Activated T-cell treated with anti-CD3 and anti-CD28 coated beads, Interleukin-2, amount 50 U/mL, for 72 hours (primary cell): ENCODE data around the gene RTKN2. TPM values are rescaled to one million over a fixed set of nuclear protein-coding genes. Genes with fewer than 3 reads are reported as not detected.
"Not testable (repeated sequence)": the region's sequence is repeated elsewhere in the genome, so short reads cannot be mapped to it uniquely, and the experiment has no call there.

Experiments
- ATAC-seq, 2 donors: fragments of 150-1000 bp; cut with Tn5 transposase; replicated peaks in 1 of 2; 2 replicates each; pipeline ENCODE4 v1.10.0; 2021; ENCODE audit warnings: moderate library complexity in 2 of 2, mild to moderate bottlenecking in 1 of 2
- DNase-seq, 2 donors: peaks; one replicate each; pipeline ENCODE4 v3.0.0; 2021 to 2022; ENCODE audit warnings: mixed read lengths in 1 of 2
- H3K27ac Mint-ChIP-seq: one replicate; pipeline ENCODE4 v1.8.0; 2022; ENCODE audit warnings: mild to moderate bottlenecking, moderate library complexity, mixed read lengths
- H3K27me3 Mint-ChIP-seq: one replicate; pipeline ENCODE4 v1.8.0; 2022; ENCODE audit warnings: low read depth, mixed read lengths
- H3K36me3 Mint-ChIP-seq, 2 donors: one replicate each; pipeline ENCODE4 v1.8.0; 2022; ENCODE audit warnings: mixed read lengths in 2 of 2, mild to moderate bottlenecking in 1 of 2; ENCODE audit not compliant: insufficient read depth in 2 of 2
- H3K4me1 Mint-ChIP-seq: one replicate; pipeline ENCODE4 v1.8.0; 2022; ENCODE audit warnings: low read depth, mixed read lengths
- H3K4me3 Mint-ChIP-seq, 2 donors: one replicate each; pipeline ENCODE4 v1.8.0; 2022; ENCODE audit warnings: mild to moderate bottlenecking in 2 of 2, mixed read lengths in 2 of 2, moderate library complexity in 2 of 2
- H3K9me3 Mint-ChIP-seq, 2 donors: one replicate each; pipeline ENCODE4 v1.8.0; 2022; ENCODE audit warnings: mixed read lengths in 2 of 2
- total RNA-seq, 2 donors: library from RNA; stranded (reverse); gene quantifications; one replicate each; pipeline ENCODE4 v1.2.3, GENCODE V29; 2022

Gene RTKN2
- total RNA-seq, 2 donors from 2014 or later, result 9.8 to 18.7 TPM

DNA sequence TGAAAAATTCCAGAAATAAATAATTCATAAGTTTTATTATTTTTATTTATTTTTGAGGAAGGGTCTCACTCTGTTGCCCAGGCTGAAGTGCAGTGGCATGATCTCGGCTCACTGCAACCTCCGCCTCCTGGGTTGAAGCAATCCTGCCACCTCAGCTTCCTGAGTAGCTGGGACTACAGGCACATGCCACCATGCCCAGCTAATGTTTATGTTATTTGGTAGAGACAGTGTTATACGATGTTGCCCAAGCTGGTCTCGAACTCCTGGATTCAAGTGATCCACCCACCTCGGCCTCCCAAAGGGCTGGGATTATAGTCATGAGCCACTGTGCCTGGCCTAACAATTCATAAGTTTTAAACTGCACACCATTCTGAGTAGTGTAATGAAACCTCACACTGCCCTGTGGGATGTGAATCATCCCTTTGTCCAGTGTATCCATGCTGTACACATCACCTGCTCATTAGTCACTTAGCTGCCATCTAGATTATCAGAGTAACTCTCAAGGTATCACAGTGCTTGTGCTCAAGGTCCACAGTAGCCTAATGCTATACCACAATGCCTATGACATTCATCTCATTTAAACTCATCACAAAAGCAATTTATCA lies 17.9 kb downstream of the RTKN2 start:
- Mint-ChIP-seq H3K4me1 (peaks cover 57% of the 10 kb centered on the region), H3K36me3 (peaks cover 0 to 8% of the 10 kb centered on the region in 2 donors), H3K9me3 (no peaks in the 10 kb centered on the region), H3K27ac (no peak overlapping the region), H3K4me3 (no peak overlapping the region), H3K27me3 (no peaks in the 10 kb centered on the region)
- ATAC-seq (peak; percentile 26 to 36), DNase-seq (no peak)

DNA sequence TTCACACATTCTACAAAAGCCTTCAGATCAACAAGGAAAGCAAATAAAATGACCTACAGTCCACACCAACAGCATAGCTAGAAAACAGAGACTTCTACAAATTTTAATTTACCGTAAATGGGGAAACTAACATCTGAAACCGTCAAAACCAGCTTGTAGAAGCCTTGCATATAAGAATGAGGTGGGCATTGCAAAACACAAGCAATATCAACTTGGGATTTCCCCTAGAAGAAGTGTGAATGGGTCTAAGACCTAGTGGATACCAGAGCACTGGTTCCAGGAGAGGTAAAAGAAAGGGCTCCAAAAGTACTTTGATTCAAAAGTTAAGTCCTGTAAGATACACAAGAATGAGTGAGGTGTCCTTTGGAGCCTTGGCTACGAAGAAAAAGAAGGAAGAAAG lies 18.7 kb downstream of the RTKN2 start:
- Mint-ChIP-seq H3K36me3 (peaks cover 0 to 8% of the 10 kb centered on the region in 2 donors), H3K4me3 (no peak overlapping the region), H3K9me3 (no peaks in the 10 kb centered on the region), H3K27ac (no peak overlapping the region), H3K4me1 (peaks cover 65% of the 10 kb centered on the region), H3K27me3 (no peaks in the 10 kb centered on the region)
- DNase-seq (no peak), ATAC-seq (no peak)

- Mint-ChIP-seq H3K27me3 (no peaks in the 10 kb centered on the region), H3K27ac (no peak overlapping the region), H3K4me1 (peaks cover 67% of the 10 kb centered on the region), H3K4me3 (no peak overlapping the region), H3K36me3 (peaks cover 1 to 2% of the 10 kb centered on the region in 2 donors), H3K9me3 (no peaks in the 10 kb centered on the region)
- ATAC-seq (no peak), DNase-seq (no peak)
These were observed 20.2 kb downstream of the RTKN2 start for GRCh38 chr10:62248465-62248864.

DNA sequence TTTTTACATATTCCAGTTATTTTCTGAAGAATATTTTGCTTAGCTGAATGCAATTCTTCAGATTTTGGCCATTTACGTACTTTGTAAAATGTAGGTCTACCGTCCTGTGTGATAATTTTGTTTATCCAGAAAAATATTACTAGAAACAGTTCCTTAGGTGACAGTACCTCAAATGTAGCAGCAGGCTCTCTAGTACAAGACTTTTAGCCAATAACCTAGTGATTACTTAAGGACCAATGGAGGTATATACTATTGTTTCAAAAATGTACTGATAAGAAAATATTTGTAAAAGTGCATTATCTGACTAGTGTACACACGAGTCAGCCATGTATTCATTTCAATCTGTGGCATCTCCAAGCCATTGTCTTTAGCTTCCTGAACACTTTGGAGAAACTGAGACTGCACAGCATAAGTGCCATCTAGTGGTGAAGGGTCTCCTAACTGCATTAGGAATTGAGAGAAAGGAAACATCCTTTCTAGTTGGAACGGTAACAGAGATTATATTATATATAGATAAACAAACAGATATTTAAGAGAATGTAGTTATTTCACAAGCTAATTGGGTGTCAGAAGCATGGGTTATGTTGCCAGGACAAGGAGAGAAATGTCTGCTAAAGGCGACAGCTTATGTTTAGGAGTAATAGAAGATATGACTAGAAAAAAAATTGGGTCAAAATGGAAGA lies 23.7 kb downstream of the RTKN2 start:
- Mint-ChIP-seq H3K36me3 (peaks cover 5 to 6% of the 10 kb centered on the region in 2 donors), H3K4me1 (peaks cover 57% of the 10 kb centered on the region), H3K27me3 (no peaks in the 10 kb centered on the region), H3K27ac (peak overlapping the region; percentile 21), H3K9me3 (no peaks in the 10 kb centered on the region), H3K4me3 (peak overlapping the region; percentile 25 to 28)
- DNase-seq (peak; percentile 51 to 55), ATAC-seq (peak; percentile 75 to 81)

DNA sequence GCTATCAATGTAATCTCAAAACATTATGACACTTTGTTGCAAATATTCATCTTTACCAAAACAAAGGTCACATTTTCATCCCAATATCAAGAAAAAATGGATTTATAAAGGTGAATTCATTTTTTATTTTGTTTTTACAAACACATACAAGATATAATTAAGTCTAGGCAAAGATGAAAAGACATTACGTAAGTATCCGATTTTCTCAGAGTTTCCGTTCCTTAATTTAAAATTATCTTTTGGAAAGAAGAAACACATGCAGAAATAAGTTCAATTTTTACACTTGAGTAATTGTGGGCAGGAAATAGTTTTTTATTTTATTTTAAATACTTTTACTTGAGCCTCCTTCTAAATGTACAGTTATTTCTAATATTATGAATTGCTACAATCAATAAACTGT lies 24.6 kb downstream of the RTKN2 start:
- H3K27ac Mint-ChIP-seq, result peak overlapping the region; percentile 91
- H3K4me1 Mint-ChIP-seq, result peaks cover 53% of the 10 kb centered on the region
- H3K36me3 Mint-ChIP-seq, result peaks cover 5 to 6% of the 10 kb centered on the region in 2 donors
- DNase-seq (no peak), ATAC-seq (no peak)
- H3K27me3 Mint-ChIP-seq, result no peaks in the 10 kb centered on the region
- H3K9me3 Mint-ChIP-seq, result no peaks in the 10 kb centered on the region
- H3K4me3 Mint-ChIP-seq, result peak overlapping the region; percentile 74 to 77

GRCh38 chr10:62243647-62243997 lies 25.0 kb downstream of the RTKN2 start:
- H3K4me1 Mint-ChIP-seq, result peaks cover 48% of the 10 kb centered on the region

DNA sequence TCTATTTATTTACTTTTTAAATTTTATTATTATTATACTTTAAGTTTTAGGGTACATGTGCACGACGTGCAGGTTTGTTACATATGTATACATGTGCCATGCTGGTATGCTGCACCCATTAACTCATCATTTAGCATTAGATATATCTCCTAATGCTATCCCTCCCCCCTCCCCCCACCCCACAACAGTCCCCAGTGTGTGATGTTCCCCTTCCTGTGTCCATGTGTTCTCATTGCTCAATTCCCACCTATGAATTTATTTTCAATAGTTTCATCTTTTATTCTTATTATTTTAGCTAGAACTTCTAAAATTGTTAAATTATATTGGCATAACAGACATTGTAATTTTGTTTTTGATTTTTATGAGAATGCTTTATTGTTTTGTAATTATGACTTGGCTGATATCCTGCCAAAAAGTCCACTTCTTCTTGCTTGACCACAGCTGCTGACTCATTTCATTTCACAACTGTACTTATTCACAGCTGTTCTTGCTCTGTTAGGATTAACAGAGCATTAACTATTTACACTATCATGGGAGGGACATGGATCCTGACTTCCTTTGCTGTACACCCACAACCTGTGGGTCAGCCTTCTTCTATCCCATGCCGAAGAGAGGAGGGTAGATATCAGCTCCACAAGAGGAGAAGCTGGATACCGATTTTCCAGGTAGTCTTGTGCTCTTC lies 25.5 kb downstream of the RTKN2 start:
- Mint-ChIP-seq H3K27ac (peak overlapping the region; percentile 91), H3K4me3 (peak overlapping the region; percentile 74 to 77), H3K4me1 (peaks cover 48% of the 10 kb centered on the region)
- H3K36me3 Mint-ChIP-seq, H3K9me3 Mint-ChIP-seq, H3K27me3 Mint-ChIP-seq: not testable (repeated sequence)
- peak in 1 of 2 donors; percentile 21 for DNase-seq
- ATAC-seq, result peak; percentile 58 to 62

More at GRCh38 chr10:62243647-62243997, 25.0 kb downstream of the RTKN2 start:
- ATAC-seq, result peak; percentile 71 to 75
- H3K36me3 Mint-ChIP-seq, result peaks cover 5 to 6% of the 10 kb centered on the region in 2 donors
- peak overlapping the region; percentile 91 for H3K27ac Mint-ChIP-seq
- DNase-seq, result no peak
- H3K4me3 Mint-ChIP-seq, result peak overlapping the region; percentile 74 to 77
- no peaks in the 10 kb centered on the region for H3K9me3 Mint-ChIP-seq
- H3K27me3 Mint-ChIP-seq, result no peaks in the 10 kb centered on the region

DNA sequence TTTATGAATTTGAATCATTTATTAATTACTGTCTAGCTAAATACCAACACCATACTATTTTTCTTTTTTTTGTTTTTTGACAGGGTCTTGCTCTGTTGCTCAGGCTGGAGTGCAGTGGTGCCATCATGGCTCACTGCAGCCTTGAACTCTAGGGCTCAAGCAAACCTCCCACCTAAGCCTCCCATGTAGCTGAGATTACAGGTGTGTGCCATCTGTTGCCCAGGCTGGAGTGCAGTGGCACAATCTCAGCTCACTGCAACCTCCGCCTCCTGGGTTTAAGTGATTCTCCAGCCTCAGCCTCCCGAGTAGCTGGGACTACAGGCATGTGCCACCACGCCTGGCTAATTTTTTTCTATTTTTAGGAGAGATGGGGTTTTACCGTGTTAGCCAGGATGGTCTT lies 27.1 kb downstream of the RTKN2 start:
- DNase-seq, ATAC-seq, H3K27me3 Mint-ChIP-seq, H3K9me3 Mint-ChIP-seq, H3K36me3 Mint-ChIP-seq: not testable (repeated sequence)
- Mint-ChIP-seq H3K4me1 (peaks cover 63% of the 10 kb centered on the region), H3K27ac (peak overlapping the region; percentile 92), H3K4me3 (peak overlapping the region in 1 of 2 donors; percentile 59)

- Mint-ChIP-seq H3K4me3 (peak overlapping the region; percentile 1 to 81), H3K27me3 (no peaks in the 10 kb centered on the region), H3K9me3 (no peaks in the 10 kb centered on the region), H3K27ac (peak overlapping the region; percentile 99), H3K36me3 (peaks cover 5 to 6% of the 10 kb centered on the region in 2 donors), H3K4me1 (peaks cover 61% of the 10 kb centered on the region)
- no peak for DNase-seq
- no peak for ATAC-seq
These were observed 28.6 kb downstream of the RTKN2 start for GRCh38 chr10:62239994-62240393.

DNA sequence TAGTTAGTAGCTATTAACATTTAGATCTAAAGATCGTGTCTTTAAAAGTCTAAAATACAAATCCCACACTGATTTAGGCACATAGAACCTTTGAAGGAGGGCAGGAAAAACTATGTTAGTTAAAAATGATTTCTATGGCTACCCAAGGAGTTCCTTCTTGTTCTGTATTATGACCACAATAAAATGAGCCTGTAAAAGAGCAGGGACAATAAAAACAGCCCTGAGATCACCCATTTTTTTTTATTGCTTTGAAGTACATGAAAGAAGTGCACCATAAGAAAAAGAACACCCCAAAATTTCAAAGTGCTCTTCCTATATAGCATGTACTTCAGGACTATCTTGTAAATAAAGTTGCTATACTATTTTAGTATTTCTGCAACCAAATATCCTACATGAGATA lies 29.8 kb downstream of the RTKN2 start:
- no peak for ATAC-seq
- Mint-ChIP-seq H3K27ac (peak overlapping the region; percentile 85), H3K4me3 (peak overlapping the region in 1 of 2 donors; percentile 60)

DNA sequence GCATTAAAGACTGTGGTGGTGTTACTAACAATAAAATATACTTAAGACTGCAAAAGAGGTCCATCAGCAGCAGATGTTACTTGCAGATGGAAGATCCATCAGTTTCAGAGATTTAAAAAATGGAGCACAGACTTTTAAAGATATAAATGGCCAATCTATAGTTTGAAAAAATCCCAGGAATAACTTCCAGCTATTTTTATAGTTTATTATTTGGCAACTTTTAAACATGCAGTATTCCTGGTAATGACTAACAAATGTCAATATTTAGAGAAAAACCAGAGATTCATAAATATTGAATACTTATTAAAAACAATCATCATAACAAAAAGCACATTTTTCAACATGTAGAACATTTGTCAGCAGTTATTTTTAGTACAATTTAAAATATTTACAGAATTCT lies 30.7 kb downstream of the RTKN2 start:
- Mint-ChIP-seq H3K4me1 (peaks cover 61% of the 10 kb centered on the region), H3K27me3 (no peaks in the 10 kb centered on the region), H3K27ac (no peak overlapping the region), H3K36me3 (peaks cover 2% of the 10 kb centered on the region in 2 donors), H3K9me3 (no peaks in the 10 kb centered on the region), H3K4me3 (peak overlapping the region in 1 of 2 donors; percentile 25)
- no peak for ATAC-seq
- no peak for DNase-seq

More for the DNA sequence above, 29.8 kb downstream of the RTKN2 start:
- Mint-ChIP-seq H3K4me1 (peaks cover 61% of the 10 kb centered on the region), H3K27me3 (no peaks in the 10 kb centered on the region), H3K9me3 (no peaks in the 10 kb centered on the region), H3K36me3 (peaks cover 6 to 8% of the 10 kb centered on the region in 2 donors)
- no peak for DNase-seq

DNA sequence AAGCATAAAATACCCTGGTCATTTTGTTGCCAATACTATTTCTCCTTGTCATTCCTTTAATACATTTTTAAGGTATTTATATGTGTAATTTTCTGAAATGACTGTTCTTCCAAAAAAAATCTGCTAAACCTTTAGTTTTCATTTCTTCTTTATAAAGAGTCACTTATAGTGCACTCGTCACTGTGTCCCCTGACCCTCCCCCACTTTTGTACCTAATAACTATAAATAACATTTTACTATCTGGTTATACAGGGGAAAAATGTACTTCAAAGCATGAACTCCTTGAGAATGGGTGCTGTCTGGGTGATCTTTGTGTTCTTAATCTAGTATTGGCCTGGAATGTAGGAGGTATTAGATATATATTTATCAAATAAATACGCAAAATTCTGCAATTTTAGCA lies 31.1 kb downstream of the RTKN2 start:
- H3K27ac Mint-ChIP-seq, result no peak overlapping the region
- peaks cover 2% of the 10 kb centered on the region in 2 donors for H3K36me3 Mint-ChIP-seq
- ATAC-seq (peak in 1 of 2 donors; percentile 17), DNase-seq (no peak)
- H3K4me1 Mint-ChIP-seq, result peaks cover 63% of the 10 kb centered on the region
- H3K9me3 Mint-ChIP-seq, result no peaks in the 10 kb centered on the region
- H3K27me3 Mint-ChIP-seq, result no peaks in the 10 kb centered on the region
- peak overlapping the region in 1 of 2 donors; percentile 18 for H3K4me3 Mint-ChIP-seq

DNA sequence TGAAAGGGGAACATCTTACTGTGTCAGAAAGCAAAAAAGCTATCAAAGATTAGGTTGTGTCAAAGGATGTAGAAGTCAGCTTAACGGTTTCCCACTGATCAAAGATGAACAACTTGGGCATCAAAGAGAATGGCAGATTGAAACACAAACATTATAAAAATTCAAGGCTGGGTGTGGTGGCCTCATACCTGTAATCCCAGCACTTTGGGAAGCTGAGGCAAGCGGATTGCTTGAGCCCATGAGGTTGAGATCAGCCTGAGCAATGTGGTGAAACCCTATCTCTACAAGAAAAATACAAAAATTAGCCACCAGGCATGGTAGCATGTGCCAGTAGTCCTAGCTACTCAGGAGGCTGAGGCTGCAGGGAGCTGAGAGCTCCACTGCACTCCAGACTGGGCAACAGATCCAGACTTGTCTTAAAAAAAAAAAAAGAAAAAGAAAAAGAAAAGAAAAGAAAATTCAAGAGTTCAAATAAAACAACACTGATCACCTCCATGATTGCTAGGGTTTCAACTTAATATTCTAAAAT lies 34.5 kb downstream of the RTKN2 start:
- Mint-ChIP-seq H3K4me1 (peaks cover 45% of the 10 kb centered on the region), H3K36me3 (peaks cover 2% of the 10 kb centered on the region in 2 donors), H3K4me3 (peak overlapping the region; percentile 57 to 85), H3K27me3 (no peaks in the 10 kb centered on the region), H3K9me3 (no peaks in the 10 kb centered on the region), H3K27ac (peak overlapping the region; percentile 99)
- ATAC-seq (peak in 1 of 2 donors; percentile 61), DNase-seq (no peak)
